Measurements from ENCODE around the gene SMAD3.

DNA sequence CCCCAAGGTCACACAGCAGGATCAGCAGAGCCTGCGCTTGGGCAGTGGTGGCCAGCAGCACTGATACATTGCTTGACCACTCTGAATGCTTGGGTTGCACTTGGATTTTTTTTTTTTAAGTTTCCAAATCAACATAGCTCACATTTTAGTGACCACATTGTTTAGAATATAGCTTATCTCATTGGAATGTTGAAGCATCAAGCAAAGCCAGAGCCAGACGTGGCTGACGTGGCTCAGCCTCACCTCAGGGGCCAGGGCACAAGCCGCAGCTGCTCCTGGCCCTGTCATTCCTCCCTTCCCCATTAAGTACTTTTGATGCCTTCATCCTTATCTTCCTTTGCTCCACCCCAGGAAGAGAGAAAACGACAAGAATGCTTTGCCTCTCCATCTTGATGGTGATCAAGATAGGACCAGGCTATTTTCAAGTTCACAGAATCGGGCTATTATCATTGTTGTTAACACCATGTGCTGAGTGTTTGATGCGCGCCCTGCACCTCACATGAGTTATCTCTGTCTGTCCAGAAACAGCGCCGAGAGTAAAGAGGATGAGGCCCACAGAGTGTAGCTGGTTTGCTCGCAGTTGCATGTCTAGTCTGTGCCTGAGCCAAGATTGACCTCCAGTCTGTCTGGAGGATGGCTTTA lies 113.3 kb downstream of the SMAD3 start:
- TF ChIP-seq HDAC6 (IDR thresholded peaks at IDR 0.05; ENCODE audit: low read depth, low read length) (no peak), HDAC2 (IDR thresholded peaks at IDR 0.05; ENCODE audit: borderline replicate concordance in 1 of 2, low read depth in 2 of 2, low read length in 2 of 2) (no peak), SUZ12 (IDR thresholded peaks at IDR 0.05; ENCODE audit: low read length) (no peak), EZH2 (IDR thresholded peaks at IDR 0.05; ENCODE audit: low read depth, low read length, severe bottlenecking) (no peak), BACH1 (IDR thresholded peaks at IDR 0.05; ENCODE audit: low read length) (no peak), CTCF (IDR thresholded peaks at IDR 0.05; ENCODE audit: control extremely low read depth in 1 of 3, insufficient read depth in 1 of 3, low read depth in 1 of 3, low read length in 3 of 3) (no peak), POLR2A (IDR thresholded peaks at IDR 0.05; ENCODE audit: control extremely low read depth in 1 of 2, low read depth in 2 of 2, low read length in 2 of 2) (no peak), RAD21 (IDR thresholded peaks at IDR 0.05 in 1 of 2, conservative IDR thresholded peaks at IDR 0.05 in 1 of 2; ENCODE audit: low read depth in 2 of 2, low read length in 2 of 2) (no peak), SP1 (IDR thresholded peaks at IDR 0.05; ENCODE audit: low read depth, low read length) (no peak)

Data from H1 (cell line).